ENCODE measurements around the gene LRRC75A.

DNA sequence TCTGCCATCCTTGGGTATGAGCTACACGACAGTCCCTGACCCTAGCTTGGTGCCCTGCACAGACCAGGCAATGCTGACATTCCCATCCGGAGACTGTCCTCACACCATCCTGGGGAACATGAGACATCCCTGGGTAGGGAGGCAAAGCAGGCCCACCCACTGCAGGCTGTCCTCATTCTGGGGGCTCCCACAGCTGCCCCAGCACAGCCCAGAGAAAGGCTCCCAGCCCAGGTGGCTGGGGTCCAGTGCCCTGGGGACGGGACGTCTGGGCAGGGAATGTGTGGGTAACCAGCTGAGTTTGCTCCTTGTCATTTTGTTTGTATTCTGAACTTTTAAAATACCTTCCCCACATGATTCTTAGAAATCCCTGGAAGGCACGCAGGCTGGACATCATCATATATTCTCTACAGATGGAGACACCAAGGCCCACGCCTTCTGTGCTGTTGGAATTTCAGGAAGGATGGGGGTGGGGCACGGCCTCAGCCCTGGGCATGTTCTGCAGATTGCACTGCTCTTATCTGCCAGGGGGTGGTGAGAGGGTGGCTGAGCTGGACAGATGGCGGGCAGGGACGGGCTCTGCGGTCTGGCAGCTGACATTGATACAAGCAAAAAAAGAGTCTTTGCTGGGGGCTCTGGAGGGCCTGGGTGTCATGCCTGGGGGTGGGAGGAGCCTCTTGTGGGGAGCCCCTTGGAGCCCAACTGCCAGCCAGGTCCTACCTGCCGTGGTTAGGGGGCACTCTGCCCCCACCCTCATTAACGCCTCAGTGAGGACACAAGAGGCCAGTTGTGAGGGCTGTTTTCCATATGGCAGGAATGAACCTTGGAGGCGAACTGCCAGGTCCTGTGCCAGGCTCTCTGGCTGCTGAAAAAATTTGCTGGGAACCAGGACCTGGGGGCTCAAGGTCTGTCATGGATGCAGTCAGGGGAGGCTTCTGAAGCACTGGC is 28.4 kb downstream of the LRRC75A start:
- no peak for TF ChIP-seq EZH2 (IDR thresholded peaks at IDR 0.05; ENCODE audit: borderline replicate concordance, low read depth, low read length, poor library complexity, severe bottlenecking)
- TF ChIP-seq, protein P1, sequence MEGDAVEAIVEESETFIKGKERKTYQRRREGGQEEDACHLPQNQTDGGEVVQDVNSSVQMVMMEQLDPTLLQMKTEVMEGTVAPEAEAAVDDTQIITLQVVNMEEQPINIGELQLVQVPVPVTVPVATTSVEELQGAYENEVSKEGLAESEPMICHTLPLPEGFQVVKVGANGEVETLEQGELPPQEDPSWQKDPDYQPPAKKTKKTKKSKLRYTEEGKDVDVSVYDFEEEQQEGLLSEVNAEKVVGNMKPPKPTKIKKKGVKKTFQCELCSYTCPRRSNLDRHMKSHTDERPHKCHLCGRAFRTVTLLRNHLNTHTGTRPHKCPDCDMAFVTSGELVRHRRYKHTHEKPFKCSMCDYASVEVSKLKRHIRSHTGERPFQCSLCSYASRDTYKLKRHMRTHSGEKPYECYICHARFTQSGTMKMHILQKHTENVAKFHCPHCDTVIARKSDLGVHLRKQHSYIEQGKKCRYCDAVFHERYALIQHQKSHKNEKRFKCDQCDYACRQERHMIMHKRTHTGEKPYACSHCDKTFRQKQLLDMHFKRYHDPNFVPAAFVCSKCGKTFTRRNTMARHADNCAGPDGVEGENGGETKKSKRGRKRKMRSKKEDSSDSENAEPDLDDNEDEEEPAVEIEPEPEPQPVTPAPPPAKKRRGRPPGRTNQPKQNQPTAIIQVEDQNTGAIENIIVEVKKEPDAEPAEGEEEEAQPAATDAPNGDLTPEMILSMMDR (conservative IDR thresholded peaks at IDR 0.05; ENCODE audit: low read depth, low read length) = no peak

Data from A673 (cell line).